Smooth muscle cell (in vitro differentiated cells): ENCODE data around the gene BCR. TPM values are rescaled to one million over a fixed set of nuclear protein-coding genes. Genes with fewer than 3 reads are reported as not detected.

Experiments used
- DNase-seq: peaks from one replicate; lab custom pipeline; 2025; ENCODE audit not compliant: unreplicated experiment; lab: John Stamatoyannopoulos, UW
- H2AFZ ChIP-seq: fragments of 200-600 bp; sonication (generic); 2 replicates; pipeline ENCODE4 v1.6.0; 2016; ENCODE audit warnings: antibody characterized with exemption, low read depth, mild to moderate bottlenecking
- H3F3A ChIP-seq: fragments of 200-600 bp; sonication (generic); 2 replicates; pipeline ENCODE4 v1.6.0; 2017; ENCODE audit warnings: antibody characterized with exemption, low read depth
- H3K27ac ChIP-seq: fragments of 200-600 bp; sonication (generic); 2 replicates; pipeline ENCODE4 v1.5.1; 2016; ENCODE audit warnings: low read depth, mild to moderate bottlenecking
- H3K27me3 ChIP-seq: fragments of 200-600 bp; sonication (generic); 2 replicates; pipeline ENCODE4 v1.6.1; 2016; ENCODE audit warnings: low read depth, mild to moderate bottlenecking
- H3K36me3 ChIP-seq: fragments of 200-600 bp; sonication (generic); 2 replicates; pipeline ENCODE4 v1.5.1; 2016; ENCODE audit warnings: low read depth
- H3K4me1 ChIP-seq: fragments of 200-600 bp; sonication (generic); 2 replicates; pipeline ENCODE4 v1.5.1; 2016; ENCODE audit warnings: low read depth
- H3K4me2 ChIP-seq: fragments of 200-600 bp; sonication (generic); 2 replicates; pipeline ENCODE4 v1.6.0; 2016; ENCODE audit warnings: mild to moderate bottlenecking
- H3K4me3 ChIP-seq: fragments of 200-600 bp; sonication (generic); 2 replicates; pipeline ENCODE4 v1.5.1; 2016; ENCODE audit warnings: mild to moderate bottlenecking
- H3K79me2 ChIP-seq: fragments of 200-600 bp; sonication (generic); 2 replicates; pipeline ENCODE4 v1.6.0; 2016; ENCODE audit warnings: low read depth, mild to moderate bottlenecking
- H3K9ac ChIP-seq: fragments of 200-600 bp; sonication (generic); 2 replicates; pipeline ENCODE4 v1.6.0; 2016; ENCODE audit warnings: low read depth
- H3K9me3 ChIP-seq: fragments of 200-600 bp; sonication (generic); replicated peaks from 2 replicates; pipeline ENCODE4 v1.5.1; 2016; ENCODE audit warnings: low read depth
- H4K20me1 ChIP-seq: fragments of 200-600 bp; sonication (generic); 2 replicates; pipeline ENCODE4 v1.6.0; 2016; ENCODE audit warnings: low read depth
- WGBS: methylation state at CpG from one replicate; pipeline ENCODE4 v1.1.7; 2016; ENCODE audit warnings: low lambda C conversion rate; 5-methylcytosine and 5-hydroxymethylcytosine counted together
- polyA plus RNA-seq: library from polyadenylated mRNA; unstranded; fragments of >200 nt; fragmentation: Nextera tagmentation; extraction: Ambion mirVana; gene quantifications from 2 replicates; pipeline ENCODE4 v1.2.1, GENCODE V29; 2016
- total RNA-seq: library from RNA; depleted of rRNA; stranded (reverse); fragments of >200 nt; gene quantifications from 2 replicates; pipeline ENCODE4 v1.2.3, GENCODE V29; 2014
- TF ChIP-seq, protein P1 (sequence below): fragments of 200-600 bp; sonication (generic); IDR thresholded peaks from 2 replicates; pipeline ENCODE4 v1.5.1; 2017; ENCODE audit warnings: borderline replicate concordance, mild to moderate bottlenecking, antibody characterized with exemption; ENCODE audit not compliant: insufficient read depth, poor library complexity, severe bottlenecking

Gene BCR
- total and polyA plus RNA-seq, 2 experiments from 2014 or later = 11.1 to 13.4 TPM

DNA sequence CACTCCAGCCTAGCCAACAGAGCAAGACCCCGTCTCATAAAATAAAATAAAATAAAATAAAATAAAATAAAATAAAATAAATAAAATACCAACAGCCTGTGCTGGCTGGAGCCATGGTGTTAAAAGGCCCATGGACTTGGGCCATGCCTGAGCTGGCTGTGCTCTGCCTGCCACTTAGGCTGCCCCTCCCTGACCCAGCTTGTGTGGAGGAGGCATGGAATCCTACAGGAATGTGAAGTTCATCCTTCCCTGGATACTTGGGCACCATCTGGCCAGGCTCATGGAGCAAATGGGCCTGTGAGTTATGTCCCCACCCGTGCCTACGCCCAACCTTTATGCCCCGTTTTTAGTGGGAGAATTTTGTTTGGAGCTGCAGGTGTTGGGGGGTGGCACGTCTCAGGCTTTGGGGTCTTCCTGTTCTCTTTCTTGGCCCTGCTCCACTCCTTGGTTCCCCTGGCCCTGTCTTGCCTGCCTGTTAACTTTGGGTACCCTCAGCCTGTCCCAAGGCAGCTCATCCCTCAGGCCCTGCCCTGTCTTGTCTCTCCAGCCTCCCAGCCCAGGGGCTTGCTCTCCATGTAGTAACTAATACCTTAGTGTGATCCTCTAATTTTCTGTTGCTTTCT, 51.3 kb downstream of the BCR start:
- peaks cover 46% of the 10 kb centered on the region for H3K79me2 ChIP-seq
- 96% methylated on average over 5 of the region's 5 CpGs for WGBS

DNA sequence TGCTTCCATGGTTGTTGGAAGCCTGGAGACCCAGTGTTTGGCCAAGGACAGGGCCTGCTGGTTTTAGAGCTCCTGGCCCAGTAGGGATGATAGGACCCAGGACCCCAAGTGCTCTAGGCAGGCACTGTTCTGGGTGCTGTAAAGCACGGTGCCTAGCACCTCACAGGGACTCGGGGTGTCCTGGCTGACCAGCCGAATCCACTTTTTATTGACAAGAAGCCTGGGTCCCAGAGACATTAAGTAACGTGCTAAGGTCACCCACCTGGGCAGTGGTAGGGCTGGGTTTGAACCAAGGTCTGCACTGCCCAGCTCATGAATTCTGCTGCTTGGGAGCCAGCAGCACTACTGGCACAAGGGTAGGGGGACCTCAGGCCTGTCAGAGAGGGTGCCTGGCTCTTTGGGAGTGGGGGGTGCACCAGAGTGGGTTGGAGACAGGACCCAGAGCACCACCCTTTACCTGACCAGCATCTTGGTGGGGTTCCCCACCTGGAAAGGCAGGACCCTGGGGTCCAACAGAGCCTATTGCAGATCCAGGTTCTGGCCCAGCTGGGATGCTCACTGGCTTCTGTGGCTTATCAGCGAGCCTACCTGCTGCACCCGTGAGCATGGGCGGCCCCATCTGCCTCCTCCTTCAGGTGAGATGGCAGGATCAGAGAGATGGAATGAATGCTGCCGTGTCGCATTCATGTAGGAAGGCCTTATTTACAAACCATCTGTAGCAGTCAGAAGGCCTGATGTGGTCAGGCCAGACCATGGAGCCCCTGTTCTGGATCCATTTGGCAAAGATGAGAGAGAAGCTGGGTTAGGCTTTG, 52.0 kb downstream of the BCR start:
- peaks cover 44% of the 10 kb centered on the region for H3K79me2 ChIP-seq
- no peak overlapping the region for H3K9ac ChIP-seq
- H3K27me3 ChIP-seq = no peaks in the 10 kb centered on the region
- peaks cover 6% of the 10 kb centered on the region for H3K36me3 ChIP-seq
- no peak overlapping the region for H3K27ac ChIP-seq
- no peak overlapping the region for H2AFZ ChIP-seq
- no peaks in the 10 kb centered on the region for H3F3A ChIP-seq
- no peak for DNase-seq
- TF ChIP-seq, protein P1, sequence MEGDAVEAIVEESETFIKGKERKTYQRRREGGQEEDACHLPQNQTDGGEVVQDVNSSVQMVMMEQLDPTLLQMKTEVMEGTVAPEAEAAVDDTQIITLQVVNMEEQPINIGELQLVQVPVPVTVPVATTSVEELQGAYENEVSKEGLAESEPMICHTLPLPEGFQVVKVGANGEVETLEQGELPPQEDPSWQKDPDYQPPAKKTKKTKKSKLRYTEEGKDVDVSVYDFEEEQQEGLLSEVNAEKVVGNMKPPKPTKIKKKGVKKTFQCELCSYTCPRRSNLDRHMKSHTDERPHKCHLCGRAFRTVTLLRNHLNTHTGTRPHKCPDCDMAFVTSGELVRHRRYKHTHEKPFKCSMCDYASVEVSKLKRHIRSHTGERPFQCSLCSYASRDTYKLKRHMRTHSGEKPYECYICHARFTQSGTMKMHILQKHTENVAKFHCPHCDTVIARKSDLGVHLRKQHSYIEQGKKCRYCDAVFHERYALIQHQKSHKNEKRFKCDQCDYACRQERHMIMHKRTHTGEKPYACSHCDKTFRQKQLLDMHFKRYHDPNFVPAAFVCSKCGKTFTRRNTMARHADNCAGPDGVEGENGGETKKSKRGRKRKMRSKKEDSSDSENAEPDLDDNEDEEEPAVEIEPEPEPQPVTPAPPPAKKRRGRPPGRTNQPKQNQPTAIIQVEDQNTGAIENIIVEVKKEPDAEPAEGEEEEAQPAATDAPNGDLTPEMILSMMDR = no peak
- WGBS = 98% methylated on average over 9 of the region's 9 CpGs
- H3K4me1 ChIP-seq = peaks cover 14% of the 10 kb centered on the region
- H4K20me1 ChIP-seq = peaks cover 91% of the 10 kb centered on the region
- H3K4me3 ChIP-seq = no peak overlapping the region
- H3K4me2 ChIP-seq = no peak overlapping the region
- peaks cover 12% of the 10 kb centered on the region for H3K9me3 ChIP-seq

More for the DNA sequence above, 51.3 kb downstream of the BCR start:
- Histone ChIP-seq H3K9ac (no peak overlapping the region), H3K4me1 (peaks cover 13% of the 10 kb centered on the region), H3K4me3 (no peak overlapping the region), H3K4me2 (no peak overlapping the region), H3F3A (no peaks in the 10 kb centered on the region), H3K9me3 (peaks cover 12% of the 10 kb centered on the region), H3K27ac (no peak overlapping the region), H4K20me1 (peaks cover 91% of the 10 kb centered on the region), H2AFZ (no peak overlapping the region), H3K36me3 (peaks cover 6% of the 10 kb centered on the region), H3K27me3 (no peaks in the 10 kb centered on the region)
- no peak for DNase-seq
- TF ChIP-seq, protein P1 = no peak

DNA sequence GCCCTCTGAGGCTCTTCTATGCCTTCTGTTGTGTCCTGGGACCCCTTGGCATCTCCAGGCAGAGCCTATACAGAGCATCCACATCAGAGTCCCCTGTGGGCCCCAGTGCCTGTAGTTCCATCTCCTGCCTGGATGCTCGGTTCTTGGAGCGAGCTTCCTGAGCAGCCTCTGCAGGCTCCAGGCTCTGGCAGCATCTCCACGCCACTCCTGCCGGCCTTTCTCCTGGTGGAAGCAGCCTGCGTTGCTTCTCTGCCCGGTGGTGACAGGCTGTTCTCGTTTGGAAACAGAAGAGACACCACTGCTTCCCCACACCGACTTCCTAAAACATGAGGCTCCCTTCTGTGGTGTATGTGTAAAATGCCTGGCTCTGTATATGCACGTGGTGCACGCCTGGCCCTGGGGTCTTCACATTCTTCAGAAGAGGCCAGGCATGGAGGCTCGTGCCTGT, 52.8 kb downstream of the BCR start:
- H3K4me2 ChIP-seq = no peak overlapping the region
- no peaks in the 10 kb centered on the region for H3K27me3 ChIP-seq
- no peak overlapping the region for H3K9ac ChIP-seq
- TF ChIP-seq, protein P1 = no peak
- no peak overlapping the region for H3K27ac ChIP-seq
- peaks cover 91% of the 10 kb centered on the region for H4K20me1 ChIP-seq
- H3F3A ChIP-seq = no peaks in the 10 kb centered on the region
- H2AFZ ChIP-seq = no peak overlapping the region
- H3K36me3 ChIP-seq = peaks cover 6% of the 10 kb centered on the region
- H3K4me1 ChIP-seq = peaks cover 20% of the 10 kb centered on the region
- H3K9me3 ChIP-seq = peaks cover 10% of the 10 kb centered on the region
- no peak overlapping the region for H3K4me3 ChIP-seq
- no peak for DNase-seq
- peaks cover 42% of the 10 kb centered on the region for H3K79me2 ChIP-seq
- WGBS = 59% methylated on average over 11 of the region's 11 CpGs
